HCT116 (cell line): ENCODE measurements around the gene DPP6. TPM values are rescaled to one million over a fixed set of nuclear protein-coding genes. Genes with fewer than 3 reads are reported as not detected.

Experiments
- ATAC-seq: fragments of 200-7000 bp; cut with Tn5 transposase; 2 replicates; pipeline ENCODE4 v1.9.1; 2020; ENCODE audit warnings: mild to moderate bottlenecking, moderate library complexity
- BruUV-seq: library from RNA; stranded (reverse); fragments of 400-500 nt; replicated peaks from 2 replicates; lab custom pipeline; 2021; lab: Mats Ljungman, UMichigan
- CTCF ChIA-PET: fragments of 300-600 bp; sonication (Branson Sonifier 250); formaldehyde crosslinking; loops from one replicate; lab custom pipeline; 2021; ENCODE audit warnings: antibody characterized with exemption; lab: Charles Lee
- POLR2A ChIA-PET: fragments of 300-600, 350-600 bp; sonication (Branson Sonifier 250); formaldehyde crosslinking; loops from one replicate; lab custom pipeline; 2021; ENCODE audit warnings: antibody characterized with exemption; lab: Charles Lee
- RAD21 ChIA-PET, 2 experiments: fragments of 300-600 bp; sonication (Branson Sonifier 250); formaldehyde crosslinking; loops; one replicate each; lab custom pipeline; 2023; ENCODE audit warnings: low total read pairs in 2 of 2; ENCODE audit not compliant: uncharacterized antibody in 2 of 2, unreplicated experiment in 2 of 2, low non-redundant PET in 1 of 2; lab: Charles Lee
- DNase-seq: peaks from one replicate; pipeline ENCODE4 v3.0.0-alpha.2; 2010; ENCODE audit warnings: low read depth, low spot score
- H2AFZ ChIP-seq: fragments of 200-600 bp; shearing (Covaris generic), sonication (generic); 2 replicates; pipeline ENCODE4 v1.6.1; 2017; ENCODE audit warnings: low read depth, mixed run types, mixed read lengths, antibody characterized with exemption, low read length; ENCODE audit not compliant: poor library complexity, severe bottlenecking
- H3K27ac ChIP-seq: 2 replicates; pipeline ENCODE4 v1.5.1; 2012; ENCODE audit warnings: low read depth, low read length
- H3K27me3 ChIP-seq: fragments of 200-600 bp; sonication (generic); 2 replicates; pipeline ENCODE4 v1.6.1; 2016; ENCODE audit warnings: mixed run types, low read length, mixed read lengths; ENCODE audit not compliant: insufficient read depth
- H3K36me3 ChIP-seq, 2 experiments: fragments of 200-500 bp in 1 of 2; fragments of 200-600 bp in 1 of 2; sonication (Bioruptor generic) in 1 of 2; sonication (generic) in 1 of 2; 2 replicates each; pipeline versions ENCODE4 v1.5.1 to v1.6.1; 2014 to 2016; ENCODE audit warnings: low read length in 2 of 2, inconsistent platforms in 1 of 2, mixed read lengths in 1 of 2, mixed run types in 1 of 2; ENCODE audit not compliant: insufficient read depth in 2 of 2, control insufficient read depth in 1 of 2
- H3K4me1 ChIP-seq, 2 experiments: fragments of 200-600 bp in 1 of 2; sonication (generic) in 1 of 2; 2 replicates each; pipeline versions ENCODE4 v1.5.1 to v1.6.1; 2012 to 2017; ENCODE audit warnings: low read length in 2 of 2, inconsistent platforms in 1 of 2, mild to moderate bottlenecking in 1 of 2, mixed read lengths in 1 of 2, mixed run types in 1 of 2, moderate library complexity in 1 of 2; ENCODE audit not compliant: insufficient read depth in 2 of 2, control insufficient read depth in 1 of 2
- H3K4me2 ChIP-seq: fragments of 200-600 bp; sonication (generic); 2 replicates; pipeline ENCODE4 v1.6.1; 2017; ENCODE audit warnings: mixed run types, low read length, mixed read lengths
- H3K4me3 ChIP-seq, 2 experiments: fragments of 200-600 bp in 1 of 2; sonication (generic) in 1 of 2; replicated peaks in 1 of 2; 2 replicates each; pipeline ENCODE4 v1.5.1; 2011 to 2016; ENCODE audit warnings: low read length in 2 of 2, control low read depth in 1 of 2, low read depth in 1 of 2, mild to moderate bottlenecking in 1 of 2, mixed read lengths in 1 of 2, mixed run types in 1 of 2
- H3K79me2 ChIP-seq: fragments of 200-600 bp; sonication (generic); 2 replicates; pipeline ENCODE4 v1.6.1; 2017; ENCODE audit warnings: mild to moderate bottlenecking, mixed run types, low read length, moderate library complexity, mixed read lengths; ENCODE audit not compliant: insufficient read depth
- H3K9ac ChIP-seq: fragments of 200-600 bp; sonication (generic); 2 replicates; pipeline ENCODE4 v1.6.1; 2016; ENCODE audit warnings: low read length, mixed read lengths
- H3K9me2 ChIP-seq: fragments of 200-600 bp; sonication (generic), shearing (Covaris generic); 2 replicates; pipeline ENCODE4 v1.6.1; 2017; ENCODE audit warnings: mixed run types, mild to moderate bottlenecking, moderate library complexity; ENCODE audit not compliant: insufficient read depth
- H3K9me3 ChIP-seq, 2 experiments: fragments of 200-500 bp in 1 of 2; fragments of 200-600 bp in 1 of 2; sonication (Bioruptor generic) in 1 of 2; sonication (generic) in 1 of 2; 2 replicates each; pipeline ENCODE4 v1.6.1; 2014 to 2017; ENCODE audit warnings: low read length in 2 of 2, mixed read lengths in 2 of 2, inconsistent platforms in 1 of 2, low read depth in 1 of 2, mild to moderate bottlenecking in 1 of 2, mixed run types in 1 of 2, moderate library complexity in 1 of 2; ENCODE audit not compliant: control insufficient read depth in 1 of 2, insufficient read depth in 1 of 2
- H4K20me1 ChIP-seq: fragments of 200-600 bp; sonication (generic), shearing (Covaris generic); 2 replicates; pipeline ENCODE4 v1.6.1; 2017; ENCODE audit warnings: mixed run types, mild to moderate bottlenecking, moderate library complexity; ENCODE audit not compliant: insufficient read depth
- CEBPB ChIP-seq: IDR thresholded peaks from 2 replicates; pipeline ENCODE4 v1.6.1; 2012; ENCODE audit warnings: low read depth
- CTCF ChIP-seq, 3 experiments: fragments of 200-600 bp in 1 of 3; sonication (generic) in 1 of 3; IDR thresholded peaks in 2 of 3; conservative IDR thresholded peaks in 1 of 3; 2 replicates each; pipeline ENCODE4 v1.5.1; 2012 to 2017; ENCODE audit warnings: low read depth in 2 of 3, low read length in 2 of 3, antibody characterized with exemption in 1 of 3, borderline replicate concordance in 1 of 3, control low read depth in 1 of 3, mild to moderate bottlenecking in 1 of 3, mixed read lengths in 1 of 3, mixed run types in 1 of 3, moderate library complexity in 1 of 3; ENCODE audit not compliant: insufficient read depth in 1 of 3
- EZH2 ChIP-seq: fragments of 200-600 bp; sonication (generic); IDR thresholded peaks from 2 replicates; pipeline ENCODE4 v1.6.1; 2017; ENCODE audit warnings: antibody characterized with exemption, mixed run types
- EZH2phosphoT487 ChIP-seq: fragments of 200-600 bp; IDR thresholded peaks from 2 replicates; pipeline ENCODE4 v1.6.1; 2018; ENCODE audit warnings: antibody characterized with exemption, borderline replicate concordance
- JUND ChIP-seq: IDR thresholded peaks from 2 replicates; pipeline ENCODE4 v1.6.1; 2012
- POLR2AphosphoS5 ChIP-seq: IDR thresholded peaks from 2 replicates; pipeline ENCODE4 v1.6.1; 2011; ENCODE audit warnings: mild to moderate bottlenecking, low read depth, low read length, moderate library complexity
- REST ChIP-seq: IDR thresholded peaks from 2 replicates; pipeline ENCODE4 v1.6.1; 2012; ENCODE audit warnings: low read depth
- SIN3A ChIP-seq: IDR thresholded peaks from 2 replicates; pipeline ENCODE4 v1.6.1; 2012; ENCODE audit warnings: low read depth
- SP1 ChIP-seq: IDR thresholded peaks from 2 replicates; pipeline ENCODE4 v1.6.1; 2012; ENCODE audit warnings: low read depth
- TCF7L2 ChIP-seq: IDR thresholded peaks from 2 replicates; pipeline ENCODE4 v1.7.0; 2011; ENCODE audit warnings: borderline replicate concordance, inconsistent platforms; ENCODE audit not compliant: insufficient read depth, insufficient read length; ENCODE audit errors: extremely low read depth
- YY1 ChIP-seq: IDR thresholded peaks from 2 replicates; pipeline ENCODE4 v1.6.1; 2011; ENCODE audit warnings: low read length, low read depth, moderate library complexity, mild to moderate bottlenecking; ENCODE audit not compliant: insufficient replicate concordance; ENCODE audit errors: extremely low read depth
- intact Hi-C: fragments of 100-400 bp; cut with micrococcal nuclease; formaldehyde crosslinking; loops from 2 replicates; pipeline ENCODE4 v1.10.0; 2022
- total RNA-seq: library from RNA; stranded (reverse); gene quantifications from one replicate; pipeline ENCODE4 v1.2.1, GENCODE V29; 2021; ENCODE audit not compliant: unreplicated experiment

The DPP6 gene
- total RNA-seq, 1 experiment from 2014 or later, result not detected

GRCh38 chr7:154430640-154431039 is 378.4 kb downstream of the DPP6 start:
- Histone ChIP-seq H3K27me3 (no peaks in the 10 kb centered on the region), H3K27ac (no peak overlapping the region), H4K20me1 (no peaks in the 10 kb centered on the region), H3K4me2 (no peak overlapping the region), H3K4me1 (no peaks in the 10 kb centered on the region), H3K36me3 (no peaks in the 10 kb centered on the region), H3K9me2 (no peaks in the 10 kb centered on the region), H3K9ac (no peak overlapping the region), H3K79me2 (no peaks in the 10 kb centered on the region), H3K4me3 (no peak overlapping the region), H3K9me3 (peaks cover 3 to 15% of the 10 kb centered on the region in 2 experiments; a peak in 2 of 4 replicates), H2AFZ (no peak overlapping the region)
- DNase-seq, result no peak
- CTCF ChIA-PET, result no interaction called here
- no TSS peak for BruUV-seq
- TF ChIP-seq EZH2phosphoT487 (no peak), EZH2 (no peak), CTCF (IDR thresholded peaks at IDR 0.05 in 2 of 3, conservative IDR thresholded peaks at IDR 0.05 in 1 of 3; ENCODE audit: borderline replicate concordance in 1 of 3, insufficient read depth in 1 of 3, low read depth in 2 of 3, low read length in 2 of 3) (no peak), JUND (no peak), SIN3A (no peak), CEBPB (no peak)
- RAD21 ChIA-PET, result no interaction called here
- ATAC-seq, result no peak
- intact Hi-C loops, result no loop called here
- POLR2A ChIA-PET, result no interaction called here

GRCh38 chr7:154431045-154431444 is 378.8 kb downstream of the DPP6 start:
- no peak for DNase-seq
- BruUV-seq, result no TSS peak
- no peak for TF ChIP-seq CEBPB
- TF ChIP-seq EZH2, result no peak
- no peak for TF ChIP-seq JUND
- TF ChIP-seq YY1, result no peak
- TF ChIP-seq EZH2phosphoT487, result no peak
- TF ChIP-seq REST, result no peak
- no peak for TF ChIP-seq CTCF (IDR thresholded peaks at IDR 0.05 in 2 of 3, conservative IDR thresholded peaks at IDR 0.05 in 1 of 3; ENCODE audit: borderline replicate concordance in 1 of 3, insufficient read depth in 1 of 3, low read depth in 2 of 3, low read length in 2 of 3)
- no peak for TF ChIP-seq SP1
- TF ChIP-seq TCF7L2, result no peak
- TF ChIP-seq POLR2AphosphoS5, result no peak

More at GRCh38 chr7:154431045-154431444, 378.8 kb downstream of the DPP6 start:
- Histone ChIP-seq H3K79me2 (no peaks in the 10 kb centered on the region), H3K9ac (no peak overlapping the region), H3K9me3 (peaks cover 3 to 15% of the 10 kb centered on the region in 2 experiments; a peak in 2 of 4 replicates), H2AFZ (no peak overlapping the region), H4K20me1 (no peaks in the 10 kb centered on the region), H3K36me3 (no peaks in the 10 kb centered on the region), H3K9me2 (no peaks in the 10 kb centered on the region), H3K4me2 (no peak overlapping the region), H3K27ac (no peak overlapping the region), H3K4me3 (no peak overlapping the region), H3K27me3 (no peaks in the 10 kb centered on the region), H3K4me1 (no peaks in the 10 kb centered on the region)
- ATAC-seq, result no peak
- RAD21 ChIA-PET, result no interaction called here
- intact Hi-C loops, result no loop called here
- POLR2A ChIA-PET, result no interaction called here
- CTCF ChIA-PET, result no interaction called here
